SK-N-SH (cell line): Measurements from ENCODE around the gene UGT1A3.

Source experiments
- CHD2 ChIP-seq: fragments of 150-350 bp; IDR thresholded peaks from 2 replicates; pipeline ENCODE4 v1.6.1; 2018; ENCODE audit warnings: low read length; ENCODE audit not compliant: partially characterized antibody
- EP300 ChIP-seq, 2 experiments: IDR thresholded peaks; 2 replicates each; pipeline versions ENCODE4 v1.4.0 to v1.6.1; 2012; ENCODE audit warnings: borderline replicate concordance in 1 of 2, low read depth in 1 of 2, low read length in 1 of 2
- EZH2phosphoT487 ChIP-seq: fragments of 200-600 bp; sonication (generic); IDR thresholded peaks from 2 replicates; pipeline ENCODE4 v1.6.1; 2017; ENCODE audit warnings: low read depth, mixed run types, mild to moderate bottlenecking, antibody characterized with exemption, moderate library complexity, borderline replicate concordance
- NFIC ChIP-seq: IDR thresholded peaks from 2 replicates; pipeline ENCODE4 v1.4.0; 2012; ENCODE audit warnings: borderline replicate concordance
- PBX3 ChIP-seq: IDR thresholded peaks from 2 replicates; pipeline ENCODE4; 2012
- POLR2AphosphoS5 ChIP-seq: IDR thresholded peaks from 2 replicates; pipeline ENCODE4 v1.6.1; 2012; ENCODE audit warnings: low read depth, low read length
- RAD21 ChIP-seq: IDR thresholded peaks from 2 replicates; pipeline ENCODE4 v1.6.1; 2012; ENCODE audit warnings: mild to moderate bottlenecking, low read length
- RCOR1 ChIP-seq: fragments of 150-350 bp; IDR thresholded peaks from 2 replicates; pipeline ENCODE4 v1.6.1; 2017; ENCODE audit warnings: antibody characterized with exemption, low read length
- RFX5 ChIP-seq: IDR thresholded peaks from 2 replicates; pipeline ENCODE4 v1.6.1; 2012; ENCODE audit warnings: mild to moderate bottlenecking, improper control_type of control experiment, low read length
- SIN3A ChIP-seq: IDR thresholded peaks from 2 replicates; pipeline ENCODE4 v1.6.1; 2012; ENCODE audit warnings: low read depth, mild to moderate bottlenecking, low read length, moderate library complexity, borderline replicate concordance
- YY1 ChIP-seq: IDR thresholded peaks from 2 replicates; pipeline ENCODE4 v1.4.0; 2012; ENCODE audit warnings: low read depth, mild to moderate bottlenecking
- ZBTB33 ChIP-seq: IDR thresholded peaks from 2 replicates; pipeline ENCODE4 v1.4.0; 2012; ENCODE audit warnings: low read depth, borderline replicate concordance
- TF ChIP-seq, protein P1 (sequence below): fragments of 200-600 bp; sonication (generic); IDR thresholded peaks from 2 replicates; pipeline ENCODE4 v1.6.1; 2017; ENCODE audit warnings: antibody characterized with exemption, mild to moderate bottlenecking, moderate library complexity
- TF ChIP-seq, protein P2 (sequence below): IDR thresholded peaks from 2 replicates; pipeline ENCODE4 v1.4.0; 2012; ENCODE audit warnings: low read depth, borderline replicate concordance

- TF ChIP-seq, protein P1, sequence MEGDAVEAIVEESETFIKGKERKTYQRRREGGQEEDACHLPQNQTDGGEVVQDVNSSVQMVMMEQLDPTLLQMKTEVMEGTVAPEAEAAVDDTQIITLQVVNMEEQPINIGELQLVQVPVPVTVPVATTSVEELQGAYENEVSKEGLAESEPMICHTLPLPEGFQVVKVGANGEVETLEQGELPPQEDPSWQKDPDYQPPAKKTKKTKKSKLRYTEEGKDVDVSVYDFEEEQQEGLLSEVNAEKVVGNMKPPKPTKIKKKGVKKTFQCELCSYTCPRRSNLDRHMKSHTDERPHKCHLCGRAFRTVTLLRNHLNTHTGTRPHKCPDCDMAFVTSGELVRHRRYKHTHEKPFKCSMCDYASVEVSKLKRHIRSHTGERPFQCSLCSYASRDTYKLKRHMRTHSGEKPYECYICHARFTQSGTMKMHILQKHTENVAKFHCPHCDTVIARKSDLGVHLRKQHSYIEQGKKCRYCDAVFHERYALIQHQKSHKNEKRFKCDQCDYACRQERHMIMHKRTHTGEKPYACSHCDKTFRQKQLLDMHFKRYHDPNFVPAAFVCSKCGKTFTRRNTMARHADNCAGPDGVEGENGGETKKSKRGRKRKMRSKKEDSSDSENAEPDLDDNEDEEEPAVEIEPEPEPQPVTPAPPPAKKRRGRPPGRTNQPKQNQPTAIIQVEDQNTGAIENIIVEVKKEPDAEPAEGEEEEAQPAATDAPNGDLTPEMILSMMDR: no peak
- no peak for TF ChIP-seq PBX3
- no peak for TF ChIP-seq EZH2phosphoT487
- no peak for TF ChIP-seq POLR2AphosphoS5
- no peak for TF ChIP-seq CHD2
- no peak for TF ChIP-seq YY1
- TF ChIP-seq SIN3A: no peak
- no peak for TF ChIP-seq RFX5
- TF ChIP-seq NFIC: no peak
- no peak for TF ChIP-seq RCOR1
- no peak for TF ChIP-seq ZBTB33
- TF ChIP-seq, protein P2, sequence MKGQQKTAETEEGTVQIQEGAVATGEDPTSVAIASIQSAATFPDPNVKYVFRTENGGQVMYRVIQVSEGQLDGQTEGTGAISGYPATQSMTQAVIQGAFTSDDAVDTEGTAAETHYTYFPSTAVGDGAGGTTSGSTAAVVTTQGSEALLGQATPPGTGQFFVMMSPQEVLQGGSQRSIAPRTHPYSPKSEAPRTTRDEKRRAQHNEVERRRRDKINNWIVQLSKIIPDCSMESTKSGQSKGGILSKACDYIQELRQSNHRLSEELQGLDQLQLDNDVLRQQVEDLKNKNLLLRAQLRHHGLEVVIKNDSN: no peak
- TF ChIP-seq EP300 (IDR thresholded peaks at IDR 0.05; ENCODE audit: borderline replicate concordance in 1 of 2, low read depth in 1 of 2, low read length in 1 of 2): no peak
- TF ChIP-seq RAD21: no peak
These were observed 49.2 kb downstream of the UGT1A3 start, which contains the start of gene MROH2A for GRCh38 chr2:233778030-233778429.
